ENCODE data around the gene CCT8L2. TPM values are rescaled to one million over a fixed set of nuclear protein-coding genes. Genes with fewer than 3 reads are reported as not detected.
"Not testable (repeated sequence)": the region's sequence is repeated elsewhere in the genome, so short reads cannot be mapped to it uniquely, and the experiment has no call there.

Gene CCT8L2
- total and polyA plus RNA-seq, 7 donors: not detected

GRCh38 chr22:16586991-16587390, 5.6 kb downstream of the CCT8L2 start:
- TF ChIP-seq POLR2A (IDR thresholded peaks at IDR 0.05) (no peak), EP300 (IDR thresholded peaks at IDR 0.05) (no peak), CTCF (IDR thresholded peaks at IDR 0.05) (no peak), POLR2AphosphoS5 (IDR thresholded peaks at IDR 0.05) (no peak)
- H3K27ac ChIP-seq: no peak overlapping the region
- no peaks in the 10 kb centered on the region for H3K27me3 ChIP-seq
- DNase-seq: no peak
- 55 to 67% methylated on average over 3 of the region's 3 CpGs for WGBS, 2 donors
- H3K4me1 ChIP-seq: no peaks in the 10 kb centered on the region
- H3K36me3 ChIP-seq: no peaks in the 10 kb centered on the region
- intact Hi-C loops (cut with DNase I): no loop called here
- no peak overlapping the region for H3K4me3 ChIP-seq
- H3K9me3 ChIP-seq: no peaks in the 10 kb centered on the region

- Histone ChIP-seq H3K9me3 (no peaks in the 10 kb centered on the region), H3K36me3 (no peaks in the 10 kb centered on the region), H3K4me3 (no peak overlapping the region), H3K4me1 (no peaks in the 10 kb centered on the region), H3K27me3 (no peaks in the 10 kb centered on the region), H3K27ac (no peak overlapping the region)
- WGBS, 2 donors: 75 to 91% methylated on average over 2 of the region's 2 CpGs
- TF ChIP-seq EP300 (IDR thresholded peaks at IDR 0.05) (no peak), POLR2AphosphoS5 (IDR thresholded peaks at IDR 0.05) (no peak), POLR2A (IDR thresholded peaks at IDR 0.05) (no peak), CTCF (IDR thresholded peaks at IDR 0.05) (no peak)
- DNase-seq: no peak
- intact Hi-C loops (cut with DNase I): no loop called here
Measured at GRCh38 chr22:16586170-16586569, 6.4 kb downstream of the CCT8L2 start.

GRCh38 chr22:16580872-16581271, 11.7 kb downstream of the CCT8L2 start:
- H3K4me1 ChIP-seq; DNase-seq; H3K36me3 ChIP-seq; H3K9me3 ChIP-seq; H3K27ac ChIP-seq; H3K4me3 ChIP-seq; H3K27me3 ChIP-seq; intact Hi-C loops (cut with DNase I): not testable (repeated sequence)
- 73 to 79% methylated on average over 1 of the region's 2 CpGs for WGBS, 2 donors

GRCh38 chr22:16569240-16569834, 23.3 kb downstream of the CCT8L2 start:
- intact Hi-C loops (cut with DNase I); H3K4me3 ChIP-seq; DNase-seq; H3K9me3 ChIP-seq; H3K27me3 ChIP-seq; H3K36me3 ChIP-seq; H3K4me1 ChIP-seq; H3K27ac ChIP-seq: not testable (repeated sequence)
- 82 to 91% methylated on average over 2 of the region's 2 CpGs for WGBS, 2 donors

- DNase-seq: no peak
- intact Hi-C loops (cut with DNase I): no loop called here
- 89% methylated on average over 6 of the region's 6 CpGs for WGBS, 2 donors
- Histone ChIP-seq H3K27me3 (no peaks in the 10 kb centered on the region), H3K4me3 (no peak overlapping the region), H3K4me1 (no peaks in the 10 kb centered on the region), H3K9me3 (no peaks in the 10 kb centered on the region), H3K36me3 (no peaks in the 10 kb centered on the region), H3K27ac (no peak overlapping the region)
- TF ChIP-seq POLR2AphosphoS5 (IDR thresholded peaks at IDR 0.05): no peak
- no peak for TF ChIP-seq CTCF (IDR thresholded peaks at IDR 0.05)
- no peak for TF ChIP-seq EP300 (IDR thresholded peaks at IDR 0.05)
- no peak for TF ChIP-seq POLR2A (IDR thresholded peaks at IDR 0.05)
Measured at GRCh38 chr22:16568425-16568758, 24.2 kb downstream of the CCT8L2 start.

- DNase-seq; H3K36me3 ChIP-seq; H3K9me3 ChIP-seq; H3K4me3 ChIP-seq; intact Hi-C loops (cut with DNase I); H3K27me3 ChIP-seq; H3K27ac ChIP-seq; H3K4me1 ChIP-seq: not testable (repeated sequence)
- WGBS, 2 donors: 86 to 88% methylated on average over 13 of the region's 13 CpGs
Measured at GRCh38 chr22:16567617-16568424, 24.8 kb downstream of the CCT8L2 start.

GRCh38 chr22:16566421-16567151, 26.0 kb downstream of the CCT8L2 start:
- intact Hi-C loops (cut with DNase I); H3K27ac ChIP-seq; H3K4me1 ChIP-seq; H3K36me3 ChIP-seq; DNase-seq; H3K27me3 ChIP-seq; H3K4me3 ChIP-seq; H3K9me3 ChIP-seq: not testable (repeated sequence)
- WGBS, 2 donors: 87 to 89% methylated on average over 7 of the region's 7 CpGs

- H3K9me3 ChIP-seq; intact Hi-C loops (cut with DNase I): not testable (repeated sequence)
- WGBS, 2 donors: 85 to 87% methylated on average over 15 of the region's 15 CpGs
Measured at GRCh38 chr22:16565585-16566420, 26.8 kb downstream of the CCT8L2 start.

More at GRCh38 chr22:16565585-16566420, 26.8 kb downstream of the CCT8L2 start:
- DNase-seq, H3K4me3 ChIP-seq, H3K36me3 ChIP-seq, H3K27me3 ChIP-seq, H3K27ac ChIP-seq, H3K4me1 ChIP-seq: not testable (repeated sequence)
